HepG2 (cell line): Measurements from ENCODE around the gene CERS6. TPM values are rescaled to one million over a fixed set of nuclear protein-coding genes. Genes with fewer than 3 reads are reported as not detected.

Experiments used
- ATAC-seq: fragments of 200-7000 bp; cut with Tn5 transposase; 3 replicates; pipeline ENCODE4 v1.9.1; 2020; ENCODE audit warnings: mild to moderate bottlenecking, moderate library complexity
- BruUV-seq: library from RNA; stranded (reverse); fragments of 400-500 nt; replicated peaks from 2 replicates; lab custom pipeline; 2021; lab: Mats Ljungman, UMichigan
- CTCF ChIA-PET: fragments of 300-600 bp; formaldehyde crosslinking; extraction: SDS; loops from one replicate; lab custom pipeline; 2021; ENCODE audit warnings: low total read pairs, inconsistent platforms, low intra/inter-chr PET ratio; lab: Yijun Ruan, JAX
- POLR2A ChIA-PET: fragments of 350-600 bp; sonication (Branson Sonifier 250); formaldehyde crosslinking; loops from one replicate; lab custom pipeline; 2020; ENCODE audit warnings: antibody characterized with exemption, inconsistent platforms; lab: Yijun Ruan, JAX
- DNase-seq: peaks from one replicate; pipeline ENCODE4 v3.0.0-alpha.2; 2015; ENCODE audit warnings: low spot score
- FAIRE-seq: peaks from 3 replicates; lab custom pipeline; 2011; peaks lifted over from hg19 to GRCh38; lab: Jason Lieb, UNC
- H2AFZ ChIP-seq: one replicate; pipeline ENCODE4 v1.6.1; 2011; ENCODE audit warnings: low read length, inconsistent platforms
- H3K27ac ChIP-seq: fragments of 300-600 bp; 3 replicates; pipeline ENCODE4 v1.8.0; 2011; ENCODE audit warnings: mixed run types, mild to moderate bottlenecking, mixed read lengths, low read length, inconsistent platforms; ENCODE audit not compliant: insufficient read depth; ENCODE audit errors: extremely low read length
- H3K27me3 ChIP-seq, 2 experiments: fragments of 200-600 bp in 1 of 2; 2 replicates in 1 of 2; 3 replicates in 1 of 2; pipeline versions ENCODE4 v1.6.0 to v1.8.0; 2011; ENCODE audit warnings: low read length in 2 of 2, mild to moderate bottlenecking in 2 of 2, moderate library complexity in 2 of 2, inconsistent platforms in 1 of 2; ENCODE audit not compliant: insufficient read depth in 2 of 2, control insufficient read depth in 1 of 2
- H3K36me3 ChIP-seq, 2 experiments: fragments of 200-600 bp in 1 of 2; replicated peaks in 1 of 2; 2 replicates in 1 of 2; 3 replicates in 1 of 2; pipeline versions ENCODE4 v1.5.1 to v1.8.0; 2011; ENCODE audit warnings: low read length in 2 of 2, inconsistent platforms in 1 of 2; ENCODE audit not compliant: insufficient read depth in 2 of 2, control insufficient read depth in 1 of 2
- H3K4me1 ChIP-seq: 2 replicates; pipeline ENCODE4 v1.5.1; 2012; ENCODE audit warnings: low read length, inconsistent platforms; ENCODE audit not compliant: insufficient read depth
- H3K4me2 ChIP-seq: 2 replicates; pipeline ENCODE4 v1.6.0; 2011; ENCODE audit warnings: low read depth, low read length, inconsistent platforms
- H3K4me3 ChIP-seq, 3 experiments: fragments of 200-600 bp in 1 of 3; sonication (generic), shearing (Covaris generic) in 1 of 3; replicated peaks in 1 of 3; 2 replicates each; pipeline ENCODE4 v1.5.1; 2011 to 2016; ENCODE audit warnings: low read length in 3 of 3, inconsistent platforms in 2 of 3, low read depth in 2 of 3, mild to moderate bottlenecking in 2 of 3, control low read depth in 1 of 3, mixed read lengths in 1 of 3; ENCODE audit not compliant: insufficient read depth in 1 of 3
- H3K79me2 ChIP-seq: one replicate; pipeline ENCODE4 v1.6.1; 2011; ENCODE audit warnings: low read length, inconsistent platforms; ENCODE audit not compliant: insufficient read depth
- H3K9ac ChIP-seq: 2 replicates; pipeline ENCODE4 v1.6.0; 2011; ENCODE audit warnings: mild to moderate bottlenecking, low read depth, low read length, inconsistent platforms; ENCODE audit not compliant: insufficient read depth
- H3K9me3 ChIP-seq: 2 replicates; pipeline ENCODE4 v1.5.1; 2012; ENCODE audit warnings: mild to moderate bottlenecking, low read length
- H4K20me1 ChIP-seq: 2 replicates; pipeline ENCODE4 v1.6.0; 2011; ENCODE audit warnings: inconsistent platforms, mild to moderate bottlenecking, low read length, moderate library complexity; ENCODE audit not compliant: insufficient read depth
- CENPT ChIP-seq: sonication (generic); formaldehyde crosslinking; IDR thresholded peaks from 2 replicates; pipeline ENCODE4 v1.8.0; 2022; ENCODE audit warnings: low read depth, mild to moderate bottlenecking, moderate library complexity, missing genetic modification reagents
- DNMT3B ChIP-seq: conservative IDR thresholded peaks from 2 replicates; pipeline ENCODE4 v1.6.1; 2016; ENCODE audit warnings: missing biosample characterization, control low read depth
- ELF1 ChIP-seq: sonication (generic); formaldehyde crosslinking; IDR thresholded peaks from 2 replicates; pipeline ENCODE4 v1.4.0; 2020; ENCODE audit warnings: missing genetic modification reagents
- ETV5 ChIP-seq: IDR thresholded peaks from 2 replicates; pipeline ENCODE4 v1.6.1; 2018; ENCODE audit warnings: missing biosample characterization, missing genetic modification reagents, inconsistent platforms, borderline replicate concordance
- GATAD2A ChIP-seq: IDR thresholded peaks from 2 replicates; pipeline ENCODE4 v1.6.1; 2016
- HIVEP1 ChIP-seq: sonication (generic); formaldehyde crosslinking; IDR thresholded peaks from 2 replicates; pipeline ENCODE4 v1.4.0; 2020; ENCODE audit warnings: mild to moderate bottlenecking, missing genetic modification reagents
- HNF1A ChIP-seq, 2 experiments: sonication (generic) in 1 of 2; formaldehyde crosslinking in 1 of 2; IDR thresholded peaks; 2 replicates each; pipeline versions ENCODE4 v1.4.0 to v1.6.1; 2016 to 2020; ENCODE audit warnings: borderline replicate concordance in 1 of 2, low read depth in 1 of 2, mild to moderate bottlenecking in 1 of 2, missing genetic modification reagents in 1 of 2
- MAFK ChIP-seq, 2 experiments: IDR thresholded peaks in 1 of 2; conservative IDR thresholded peaks in 1 of 2; 2 replicates each; pipeline ENCODE4 v1.6.1; 2011; ENCODE audit warnings: improper control_type of control experiment in 2 of 2, low read length in 2 of 2
- SALL1 ChIP-seq: sonication (generic); formaldehyde crosslinking; IDR thresholded peaks from 2 replicates; pipeline ENCODE4 v1.8.0; 2022; ENCODE audit warnings: mild to moderate bottlenecking, missing genetic modification reagents
- SOX6 ChIP-seq, 2 experiments: fragments of 450-650 bp in 1 of 2; sonication (generic) in 1 of 2; formaldehyde crosslinking in 1 of 2; IDR thresholded peaks; 2 replicates each; pipeline versions ENCODE4 v1.4.0 to v1.6.1; 2017 to 2020; ENCODE audit warnings: antibody characterized with exemption in 1 of 2, mild to moderate bottlenecking in 1 of 2, missing genetic modification reagents in 1 of 2
- ZFP90 ChIP-seq: sonication (generic); formaldehyde crosslinking; IDR thresholded peaks from 2 replicates; pipeline ENCODE4 v1.8.0; 2022; ENCODE audit warnings: missing genetic modification reagents, mild to moderate bottlenecking, inconsistent platforms, borderline replicate concordance
- ZNF207 ChIP-seq: fragments of 450-650 bp; IDR thresholded peaks from 2 replicates; pipeline ENCODE4 v1.6.1; 2016; ENCODE audit warnings: antibody characterized with exemption, borderline replicate concordance
- ZNF275 ChIP-seq: sonication (generic); formaldehyde crosslinking; IDR thresholded peaks from 2 replicates; pipeline ENCODE4 v1.8.0; 2022; ENCODE audit warnings: missing genetic modification reagents, mild to moderate bottlenecking, inconsistent platforms, borderline replicate concordance
- ZNF280D ChIP-seq: sonication (generic); formaldehyde crosslinking; IDR thresholded peaks from 2 replicates; pipeline ENCODE4 v1.5.1; 2020; ENCODE audit warnings: mild to moderate bottlenecking, missing genetic modification reagents
- WGBS: methylation state at CpG from one replicate; pipeline ENCODE4 v1.1.6; 2017; ENCODE audit warnings: low lambda C conversion rate; 5-methylcytosine and 5-hydroxymethylcytosine counted together
- in situ Hi-C: cut with HindIII; loops from 2 replicates; pipeline ENCODE4 v1.10.0; 2017; ENCODE audit warnings: low pct_unique_long_range_greater_than_20kb; ENCODE audit not compliant: extremely low pct_ligation_motif_present
- intact Hi-C: fragments of 100-400 bp; cut with micrococcal nuclease; formaldehyde crosslinking; loops from one replicate; pipeline ENCODE4 v1.10.0; 2022; ENCODE audit not compliant: unreplicated experiment
- polyA plus RNA-seq, 8 experiments: library from polyadenylated mRNA; depleted of rRNA in 3 of 8; stranded (reverse) in 7 of 8; unstranded in 1 of 8; fragments of >200 nt; fragmentation: Illumina TruSeq in 4 of 8; extraction: Trizol in 4 of 8; gene quantifications; 2 replicates each; pipeline versions ENCODE4 v1.2.1 to v1.2.3, GENCODE V29; 2011 to 2016; ENCODE audit warnings: low read depth in 4 of 8, missing spikeins in 1 of 8, mixed read lengths in 1 of 8; ENCODE audit not compliant: insufficient read depth in 1 of 8
- total RNA-seq, 5 experiments: library from RNA; depleted of rRNA; stranded (reverse); fragments of >200 nt; fragmentation: Illumina TruSeq; extraction: Trizol; gene quantifications; 2 replicates each; pipeline ENCODE4 v1.2.3, GENCODE V29; 2016; ENCODE audit warnings: low read depth in 1 of 5

CERS6 gene
- total and polyA plus RNA-seq, 2 of the 13 experiments (the other 11 are each of a cell fraction or from before 2014, with no cell fraction given) = 10.1 to 20.3 TPM

DNA sequence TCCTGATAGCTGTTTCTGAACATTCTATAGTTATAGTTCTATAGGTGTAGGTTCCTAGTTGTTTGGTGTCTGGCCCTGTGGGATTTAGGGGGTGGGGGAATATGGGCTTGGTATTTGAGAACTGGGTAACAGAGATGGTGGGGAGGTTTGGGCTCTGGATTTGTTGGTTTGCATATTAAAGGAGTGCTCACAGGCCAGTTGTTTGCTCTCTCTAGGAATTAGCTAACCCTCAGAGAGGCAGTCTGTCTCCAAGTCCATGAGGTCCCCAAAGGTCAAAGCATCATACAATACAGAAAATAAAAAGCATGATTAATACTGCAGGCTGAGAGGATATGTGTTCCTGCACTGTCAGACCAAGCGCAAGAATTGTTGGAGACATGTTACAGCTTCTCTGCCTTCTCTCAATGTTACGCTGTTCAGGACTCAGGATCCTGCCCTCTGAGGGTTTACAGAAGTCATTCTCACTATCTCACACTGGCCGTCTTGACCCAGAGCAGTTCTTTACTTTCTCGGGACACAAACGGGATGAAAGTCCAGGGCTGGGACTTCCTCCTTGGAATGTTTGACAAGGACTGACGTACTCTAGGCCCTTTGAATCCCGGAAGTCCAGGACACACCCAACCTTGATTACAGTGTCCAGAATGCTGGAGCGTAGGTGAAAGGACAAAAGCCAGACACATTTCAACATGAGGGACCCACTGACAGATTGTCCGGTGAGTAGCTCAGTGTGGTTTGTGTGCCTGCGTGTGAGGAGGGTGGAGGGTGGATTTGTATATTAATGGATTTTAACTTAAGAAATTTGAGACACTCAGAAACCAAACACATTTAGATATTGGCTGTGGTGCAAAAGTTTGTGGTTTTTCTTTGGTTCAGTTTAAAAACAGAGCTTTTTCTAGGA lies 346.1 kb downstream of the CERS6 start, which contains the start of gene NOSTRIN:
Gene NOSTRIN (plus strand): TSS at position 677 of the 898 bp plus-strand sequence. CDS start 10 bp downstream, at position 687.
- H3K79me2 ChIP-seq = no peaks in the 10 kb centered on the region
- H3K36me3 ChIP-seq = no peaks in the 10 kb centered on the region
- no peaks in the 10 kb centered on the region for H3K27me3 ChIP-seq
- ATAC-seq = peak; percentile 79
- FAIRE-seq = peak; percentile 23
- peak; percentile 14 for DNase-seq
- in situ Hi-C loops (no loop called here), intact Hi-C loops (no loop called here)
- H3K27ac ChIP-seq = no peak within 1 kb of the TSS
- no peak within 1 kb of the TSS for H2AFZ ChIP-seq
- no peak within 1 kb of the TSS for H3K4me3 ChIP-seq
- H3K9me3 ChIP-seq = no peaks in the 10 kb centered on the region
- POLR2A ChIA-PET = no interaction called here
- CTCF ChIA-PET = no interaction called here
- BruUV-seq = no TSS peak
- peaks cover 17% of the 10 kb centered on the region for H3K4me1 ChIP-seq
- no peak within 1 kb of the TSS for H3K9ac ChIP-seq
- WGBS = 20% methylated on average over 10 of the region's 10 CpGs
- H4K20me1 ChIP-seq = no peaks in the 10 kb centered on the region
- peak within 1 kb of the TSS; percentile 40 for H3K4me2 ChIP-seq
- TF ChIP-seq HNF1A (IDR thresholded peaks at IDR 0.05; ENCODE audit: low read depth) = no peak
- TF ChIP-seq HNF1A (CRISPR knock-in tag; IDR thresholded peaks at IDR 0.05; ENCODE audit: borderline replicate concordance) = no peak
- TF ChIP-seq ZNF275 (CRISPR knock-in tag) = no peak
- peak; percentile 57; the same call in 1 of the 2 replicates for TF ChIP-seq ELF1 (CRISPR knock-in tag)
- no peak for TF ChIP-seq MAFK (conservative IDR thresholded peaks at IDR 0.05 in 1 of 2, IDR thresholded peaks at IDR 0.05 in 1 of 2; ENCODE audit: low read length in 2 of 2)
- TF ChIP-seq HIVEP1 (CRISPR knock-in tag) = no peak
- TF ChIP-seq SOX6 (IDR thresholded peaks at IDR 0.05) = no peak
- 0 out of 2 replicates have a peak, but pooled peaks have one; percentile 22 for TF ChIP-seq SOX6 (CRISPR knock-in tag; IDR thresholded peaks at IDR 0.05)
- TF ChIP-seq ETV5 (CRISPR knock-in tag) = no peak
- TF ChIP-seq GATAD2A (CRISPR knock-in tag) = 0 out of 2 replicates have a peak, but pooled peaks have one; percentile 11
- no peak for TF ChIP-seq ZNF280D
- no peak for TF ChIP-seq SALL1 (CRISPR knock-in tag)
- no peak for TF ChIP-seq ZNF207
- TF ChIP-seq CENPT (CRISPR knock-in tag) = no peak
- TF ChIP-seq ZFP90 (CRISPR knock-in tag) = no peak
- TF ChIP-seq DNMT3B (CRISPR knock-in tag) = no peak
